Sigmoid colon (tissue), 4 donors: Measurements from ENCODE around the gene CD93.

Source experiments
- EP300 ChIP-seq, 4 donors: sonication (generic); formaldehyde crosslinking; IDR thresholded peaks; one replicate each; pipeline ENCODE4 v1.6.1; 2017; ENCODE audit warnings: antibody characterized with exemption in 4 of 4
- POLR2A ChIP-seq, 2 donors: fragments of 450-650 bp; IDR thresholded peaks; one replicate each; pipeline ENCODE4 v1.6.1; 2016; ENCODE audit warnings: antibody characterized with exemption in 2 of 2, mild to moderate bottlenecking in 2 of 2, moderate library complexity in 2 of 2
- POLR2AphosphoS5 ChIP-seq, 4 donors: sonication (generic); formaldehyde crosslinking; IDR thresholded peaks; one replicate each; pipeline ENCODE4 v1.6.1; 2017; ENCODE audit warnings: antibody characterized with exemption in 4 of 4
- TF ChIP-seq, protein P1 (sequence below), 4 experiments: fragments of 450-650 bp in 3 of 4; fragments of 200-600 bp in 1 of 4; IDR thresholded peaks; one replicate each; pipeline ENCODE4 v1.5.1; 2016 to 2019; ENCODE audit warnings: antibody characterized with exemption in 4 of 4, mild to moderate bottlenecking in 3 of 4, moderate library complexity in 2 of 4

DNA sequence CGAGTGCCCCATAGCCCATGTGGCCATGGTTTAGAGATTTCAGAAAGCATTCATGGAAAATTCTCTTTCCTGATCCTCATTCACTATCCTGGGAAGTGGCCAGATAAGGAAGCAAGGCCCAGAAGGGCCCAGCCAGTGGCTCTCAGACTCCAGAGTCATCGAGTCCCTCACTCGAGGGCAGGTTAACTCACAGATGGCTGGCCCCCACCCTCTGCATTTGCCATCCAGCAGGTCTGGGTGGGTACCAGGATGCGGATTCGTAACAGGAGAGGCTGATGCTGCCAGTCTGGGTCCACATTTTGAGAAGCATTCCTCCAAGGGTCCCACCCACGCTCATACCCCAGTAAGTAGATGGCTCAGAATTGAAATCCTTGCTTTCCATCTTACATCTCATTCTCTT, 54.8 kb downstream of the CD93 start:
- TF ChIP-seq POLR2A (IDR thresholded peaks at IDR 0.05) = no peak
- TF ChIP-seq EP300 (IDR thresholded peaks at IDR 0.05) = no peak
- TF ChIP-seq, protein P1, sequence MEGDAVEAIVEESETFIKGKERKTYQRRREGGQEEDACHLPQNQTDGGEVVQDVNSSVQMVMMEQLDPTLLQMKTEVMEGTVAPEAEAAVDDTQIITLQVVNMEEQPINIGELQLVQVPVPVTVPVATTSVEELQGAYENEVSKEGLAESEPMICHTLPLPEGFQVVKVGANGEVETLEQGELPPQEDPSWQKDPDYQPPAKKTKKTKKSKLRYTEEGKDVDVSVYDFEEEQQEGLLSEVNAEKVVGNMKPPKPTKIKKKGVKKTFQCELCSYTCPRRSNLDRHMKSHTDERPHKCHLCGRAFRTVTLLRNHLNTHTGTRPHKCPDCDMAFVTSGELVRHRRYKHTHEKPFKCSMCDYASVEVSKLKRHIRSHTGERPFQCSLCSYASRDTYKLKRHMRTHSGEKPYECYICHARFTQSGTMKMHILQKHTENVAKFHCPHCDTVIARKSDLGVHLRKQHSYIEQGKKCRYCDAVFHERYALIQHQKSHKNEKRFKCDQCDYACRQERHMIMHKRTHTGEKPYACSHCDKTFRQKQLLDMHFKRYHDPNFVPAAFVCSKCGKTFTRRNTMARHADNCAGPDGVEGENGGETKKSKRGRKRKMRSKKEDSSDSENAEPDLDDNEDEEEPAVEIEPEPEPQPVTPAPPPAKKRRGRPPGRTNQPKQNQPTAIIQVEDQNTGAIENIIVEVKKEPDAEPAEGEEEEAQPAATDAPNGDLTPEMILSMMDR (IDR thresholded peaks at IDR 0.05) = no peak
- TF ChIP-seq POLR2AphosphoS5 (IDR thresholded peaks at IDR 0.05) = no peak
